GM19468 (cell line): ENCODE results near the gene AKR1C3.
"Not testable (repeated sequence)": the region's sequence is repeated elsewhere in the genome, so short reads cannot be mapped to it uniquely, and the experiment has no call there.

ENCODE experiments used
- ATAC-seq: cut with Tn5 transposase; IDR thresholded peaks from one replicate; pipeline ENCODE4 v1.9.1; 2021; ENCODE audit warnings: mild to moderate bottlenecking, moderate library complexity, moderate number of reproducible peaks; ENCODE audit not compliant: unreplicated experiment; ENCODE audit errors: extremely low read depth

AKR1C3 gene

GRCh38 chr10:5094265-5095205 lies at the start of gene AKR1C3:
Gene AKR1C3, plus strand, starts transcription at chr10:5094414. Its CDS starts 31 bp downstream, at chr10:5094445.
- no peak for ATAC-seq

GRCh38 chr10:5045095-5045494 lies 49.1 kb upstream of the AKR1C3 start:
- ATAC-seq, result no peak

- ATAC-seq, result no peak
These were observed 47.8 kb upstream of the AKR1C3 start for GRCh38 chr10:5046410-5046809.

DNA sequence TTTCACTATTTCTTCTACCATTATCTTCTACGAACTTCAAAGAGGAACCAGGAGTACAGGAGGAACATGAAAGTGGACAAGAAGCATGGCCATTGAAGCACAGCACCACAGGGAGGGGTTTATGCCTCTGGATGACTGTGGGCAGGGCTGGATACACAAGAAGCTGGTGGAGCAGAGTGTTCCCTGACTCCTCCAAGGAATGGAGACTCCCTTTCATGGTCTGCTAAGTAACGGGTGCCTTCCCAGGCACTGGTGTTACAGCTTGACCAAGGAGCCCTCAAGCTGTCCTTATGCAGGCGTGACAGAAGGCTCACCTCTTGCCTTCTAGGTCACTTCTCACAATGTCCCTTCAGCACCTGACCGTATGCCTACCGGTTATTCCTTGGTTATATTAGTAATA lies 47.2 kb upstream of the AKR1C3 start:
- ATAC-seq, result not testable (repeated sequence)

DNA sequence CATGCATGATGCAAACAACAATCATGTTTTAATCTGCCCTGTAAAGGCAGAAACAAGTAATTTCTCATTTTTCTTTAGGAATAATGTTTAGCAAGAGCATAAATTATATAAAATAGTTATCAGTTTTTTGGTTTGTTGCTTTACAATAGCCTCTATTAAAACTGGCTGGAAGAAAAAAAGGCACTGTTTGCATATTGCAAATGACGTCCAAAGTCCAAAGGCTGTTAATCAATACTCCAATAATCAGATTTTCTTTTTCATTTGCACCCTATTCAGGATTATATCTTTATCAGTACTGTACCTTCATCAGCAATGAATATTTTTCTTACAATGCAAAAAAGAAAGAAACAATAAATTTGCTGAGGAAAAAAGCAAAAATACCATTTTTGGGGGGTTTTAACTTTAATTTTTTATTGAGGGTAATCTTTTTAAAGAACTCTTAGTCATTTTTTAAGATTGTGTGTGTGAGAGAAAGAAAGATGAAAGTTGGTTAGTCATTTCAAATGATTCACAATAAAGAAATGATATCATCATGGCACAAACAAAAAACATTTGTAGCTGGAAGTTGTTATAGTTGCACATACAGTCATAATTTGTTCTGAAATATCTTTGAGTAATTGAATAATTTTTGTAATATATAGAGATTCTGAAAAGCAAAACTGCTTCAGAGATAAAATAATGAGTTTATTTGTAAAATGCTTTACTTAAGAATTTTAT lies 46.1 kb upstream of the AKR1C3 start:
- no peak for ATAC-seq

DNA sequence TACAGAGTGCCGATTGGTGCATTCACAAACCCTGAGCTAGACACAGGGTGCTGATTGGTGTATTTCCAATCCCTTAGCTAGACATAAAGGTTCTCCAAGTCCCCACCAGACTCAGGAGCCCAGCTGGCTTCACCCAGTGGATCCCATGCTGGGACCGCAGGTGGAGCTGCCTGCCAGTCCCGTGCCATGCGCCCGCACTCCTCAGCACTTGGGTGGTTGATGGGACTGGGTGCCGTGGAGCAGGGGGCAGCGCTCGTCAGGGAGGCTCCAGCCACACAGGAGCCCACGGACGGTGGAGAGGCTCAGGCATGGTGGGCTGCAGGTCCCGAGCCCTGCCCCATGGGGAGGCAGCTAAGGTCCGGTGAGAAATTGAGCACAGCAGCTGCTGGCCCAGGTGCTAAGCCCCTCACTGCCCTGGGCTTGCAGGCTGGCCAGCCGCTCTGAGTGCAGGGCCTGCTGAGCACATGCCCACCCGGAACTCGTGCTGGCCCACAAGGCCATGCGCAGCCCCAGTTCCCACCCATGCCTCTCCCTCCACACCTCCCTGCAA lies 41.2 kb upstream of the AKR1C3 start:
- not testable (repeated sequence) for ATAC-seq

GRCh38 chr10:5054831-5055230 lies 39.4 kb upstream of the AKR1C3 start:
- not testable (repeated sequence) for ATAC-seq

- ATAC-seq, result not testable (repeated sequence)
These were observed 34.9 kb upstream of the AKR1C3 start for GRCh38 chr10:5059267-5059666.

DNA sequence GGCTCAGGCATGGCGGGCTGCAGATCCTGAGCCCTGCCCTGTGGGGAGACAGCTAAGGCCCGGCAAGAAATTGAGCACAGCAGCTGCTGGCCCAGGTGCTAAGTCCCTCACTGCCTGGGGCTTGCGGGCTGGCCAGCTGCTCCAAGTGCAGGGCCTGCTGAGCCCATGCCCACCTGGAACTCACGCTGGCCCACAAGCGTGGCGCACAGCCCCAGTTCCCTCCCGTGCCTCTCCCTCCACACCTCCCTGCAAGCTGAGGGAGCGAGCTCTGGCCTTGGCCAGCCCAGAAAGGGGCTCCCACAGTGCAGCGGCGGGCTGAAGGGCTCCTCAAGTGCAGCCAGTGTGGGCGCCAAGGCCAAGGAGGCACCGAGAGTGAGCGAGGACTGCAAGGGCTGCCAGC lies 33.4 kb upstream of the AKR1C3 start:
- ATAC-seq, result not testable (repeated sequence)

- ATAC-seq, result no peak
These were observed 29.6 kb upstream of the AKR1C3 start for GRCh38 chr10:5064656-5065055.

DNA sequence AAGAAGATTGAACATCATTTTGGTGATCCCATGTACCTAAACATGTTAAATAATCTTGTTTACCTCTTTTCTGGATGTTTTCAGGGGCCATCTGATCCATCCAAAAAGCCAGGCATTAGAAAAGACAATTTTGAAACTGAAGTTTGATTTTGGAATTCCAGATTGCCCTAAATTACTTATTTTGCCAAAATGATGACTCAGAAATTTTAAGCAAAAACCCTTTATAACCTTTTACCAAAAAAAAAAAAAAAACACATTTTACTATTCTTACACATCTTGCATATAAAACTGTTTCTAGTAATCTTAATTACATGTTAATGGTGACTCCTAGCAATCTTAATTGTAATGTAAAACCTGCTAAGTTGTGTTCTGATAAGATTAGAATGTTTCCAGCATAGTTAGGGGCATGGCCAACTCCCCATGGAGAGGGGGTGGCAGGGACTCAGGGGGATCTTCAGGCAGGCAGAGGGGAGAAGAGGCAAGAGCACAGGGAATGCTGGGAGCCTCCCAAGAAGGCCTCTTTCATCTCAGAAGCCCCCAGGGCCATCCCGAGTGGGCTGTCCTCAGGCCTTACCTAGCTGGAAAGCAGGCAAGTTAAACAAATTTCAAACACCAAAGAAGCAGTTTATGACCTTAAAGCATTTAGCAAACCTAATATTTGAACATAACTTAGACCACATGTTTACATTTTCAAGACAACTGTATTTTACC lies 25.8 kb upstream of the AKR1C3 start:
- ATAC-seq, result no peak

DNA sequence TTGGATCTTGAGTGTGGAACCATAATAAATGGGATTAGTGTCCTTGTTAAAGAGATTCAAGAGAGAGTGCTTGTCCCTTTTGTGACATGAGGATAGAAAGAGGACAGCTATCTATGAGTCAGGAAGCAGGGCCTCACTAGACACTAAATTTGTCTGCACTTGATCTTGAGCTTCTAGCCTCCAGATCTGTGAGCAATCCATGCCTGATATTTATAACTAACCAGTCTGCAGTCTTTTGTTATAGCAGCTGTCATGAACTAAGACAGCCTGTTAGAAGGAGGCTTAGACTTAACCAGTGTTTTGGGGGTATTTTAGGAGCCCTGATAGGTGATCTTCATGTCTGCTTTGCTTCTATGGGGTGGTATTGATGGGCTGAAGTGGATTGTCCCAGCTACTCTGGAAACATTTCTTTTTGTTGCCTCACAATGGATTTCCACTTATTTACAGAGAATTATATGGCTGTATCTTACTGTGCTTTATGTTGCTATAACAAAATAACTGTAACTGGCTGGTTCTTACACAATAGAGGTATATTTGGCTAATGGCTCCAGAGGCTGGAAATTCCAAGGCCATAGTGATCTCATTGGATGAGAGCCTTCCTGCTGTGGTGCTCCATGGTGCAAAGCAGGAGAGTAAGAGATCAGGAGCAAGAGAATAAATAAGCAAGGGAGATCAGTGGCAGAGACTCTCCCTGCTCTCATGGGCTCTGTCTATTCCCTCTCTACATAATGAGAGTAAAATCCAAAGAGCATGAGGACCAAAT lies 23.4 kb upstream of the AKR1C3 start:
- no peak for ATAC-seq

DNA sequence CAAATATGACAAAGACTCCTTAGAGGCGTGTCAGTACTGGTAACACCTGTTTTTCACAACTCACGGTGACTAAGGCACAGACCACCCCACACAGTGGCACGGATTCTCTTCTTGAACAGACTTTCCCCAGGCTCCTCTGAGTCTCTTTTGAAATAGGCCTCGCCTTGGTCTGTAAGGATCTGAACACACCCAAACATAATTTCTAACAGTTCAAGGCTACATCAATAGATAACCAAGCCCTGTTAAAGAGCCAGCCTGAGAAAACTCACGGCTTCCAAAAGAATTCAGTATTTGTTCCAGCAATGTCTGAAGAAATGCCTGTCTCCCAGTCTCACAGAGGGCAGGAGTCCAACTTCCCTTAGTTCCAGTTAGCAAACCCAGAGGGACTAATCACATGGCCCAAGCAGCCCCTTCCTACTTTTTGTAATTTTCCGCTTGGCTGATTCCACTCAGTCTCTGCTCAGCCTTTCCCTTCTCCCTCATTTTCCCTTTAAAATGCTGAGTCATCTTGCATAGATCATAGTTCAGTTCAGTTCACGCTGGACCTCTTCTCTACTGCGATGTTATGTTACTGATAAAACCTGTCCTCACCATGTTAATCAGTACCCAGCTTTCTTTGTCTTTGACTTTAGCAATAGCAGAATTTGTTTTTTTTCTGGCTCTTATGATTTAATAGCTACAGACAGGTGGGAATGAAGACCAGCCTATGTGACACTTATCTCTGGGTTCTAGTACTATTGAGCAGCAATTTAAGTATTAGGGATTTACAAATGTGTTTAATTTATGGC lies 22.6 kb upstream of the AKR1C3 start:
- ATAC-seq, result no peak

DNA sequence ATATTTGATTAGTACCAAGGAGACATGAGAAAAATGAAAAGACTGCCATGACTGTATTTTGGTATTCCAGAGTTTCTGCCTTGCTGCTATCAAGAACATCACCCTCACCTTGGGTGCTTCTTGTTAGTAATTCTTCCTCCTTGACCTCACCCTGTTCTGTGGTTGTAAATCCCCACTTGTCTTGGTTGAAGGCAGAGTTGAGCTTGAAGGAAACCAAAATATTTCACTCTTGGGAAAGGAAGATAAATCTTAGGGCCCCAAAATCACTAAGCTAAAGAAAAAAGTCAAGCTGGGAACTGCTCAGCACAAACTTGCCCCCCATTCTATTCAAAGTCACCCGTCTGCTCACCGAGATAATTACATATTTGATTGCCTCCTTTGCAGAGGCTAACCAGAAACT lies 20.6 kb upstream of the AKR1C3 start:
- ATAC-seq, result no peak

- no peak for ATAC-seq
These were observed 17.6 kb upstream of the AKR1C3 start for GRCh38 chr10:5076615-5077014.

GRCh38 chr10:5078547-5079180 lies 15.6 kb upstream of the AKR1C3 start:
- no peak for ATAC-seq

DNA sequence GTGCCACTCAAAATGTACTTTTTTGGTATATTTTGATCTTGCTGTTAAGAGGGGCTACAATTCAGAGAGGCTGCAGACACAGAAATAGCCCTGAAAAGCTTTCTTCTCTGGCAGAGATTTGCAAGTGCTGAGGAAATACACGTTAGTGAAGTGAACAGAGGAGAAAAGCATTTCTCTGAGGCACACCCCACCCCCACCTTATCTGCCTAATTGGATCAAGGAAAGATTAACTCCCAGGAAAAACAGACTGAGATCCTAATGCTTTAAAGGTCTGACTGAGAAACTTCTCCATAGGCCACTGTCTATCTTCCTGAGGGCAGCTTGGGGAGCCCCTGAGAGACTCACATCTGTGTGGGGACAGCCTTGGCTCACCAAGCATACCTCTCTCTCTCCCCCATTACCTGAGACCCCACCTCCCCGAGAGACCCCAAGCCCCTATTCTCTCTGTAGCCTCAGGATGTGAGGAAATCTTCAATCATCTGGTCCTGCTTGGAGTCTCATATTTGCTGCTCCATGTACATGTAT lies 14.8 kb upstream of the AKR1C3 start:
- no peak for ATAC-seq

- ATAC-seq, result no peak
These were observed 14.4 kb upstream of the AKR1C3 start for GRCh38 chr10:5079836-5080235.
